K562 (cell line): ENCODE measurements around the gene TLR1. TPM values are rescaled to one million over a fixed set of nuclear protein-coding genes. Genes with fewer than 3 reads are reported as not detected.

Experiments
- ATAC-seq: fragments of 200-7000 bp; cut with Tn5 transposase; 3 replicates; pipeline ENCODE4 v1.9.1; 2020; ENCODE audit warnings: moderate library complexity
- BruUV-seq: library from RNA; stranded (reverse); fragments of 400-500 nt; replicated peaks from 2 replicates; lab custom pipeline; 2021; lab: Mats Ljungman, UMichigan
- CTCF ChIA-PET: fragments of 300-600 bp; formaldehyde crosslinking; extraction: SDS; loops from one replicate; lab custom pipeline; 2021; ENCODE audit warnings: low intra/inter-chr PET ratio; lab: Yijun Ruan, JAX
- POLR2A ChIA-PET: fragments of 300-600, 350-650 bp; sonication (Branson Sonifier 250); formaldehyde crosslinking; extraction: SDS; loops from one replicate; lab custom pipeline; 2021; ENCODE audit warnings: antibody characterized with exemption, inconsistent platforms; lab: Yijun Ruan, JAX
- DNase-seq, 4 experiments: peaks; one replicate each; pipeline versions ENCODE4 v3.0.0 to v3.0.0-alpha.2; 2011 to 2018; ENCODE audit warnings: low spot score in 3 of 4, mixed read lengths in 3 of 4; ENCODE audit errors: extremely low read depth in 1 of 4
- FAIRE-seq: peaks from 2 replicates; lab custom pipeline; 2011; peaks lifted over from hg19 to GRCh38; lab: Jason Lieb, UNC
- H2AFZ ChIP-seq: 2 replicates; pipeline ENCODE4 v1.6.0; 2011; ENCODE audit warnings: low read depth, low read length, control low read depth, inconsistent platforms
- H3K27ac ChIP-seq: fragments of 200-600 bp; 3 replicates; pipeline ENCODE4 v1.8.0; 2011; ENCODE audit warnings: low read depth, mild to moderate bottlenecking, control low read depth, inconsistent platforms, low read length, moderate library complexity, mixed read lengths; ENCODE audit errors: extremely low read depth
- H3K27me3 ChIP-seq, 2 experiments: fragments of 300-600 bp in 1 of 2; 2 replicates in 1 of 2; 3 replicates in 1 of 2; pipeline versions ENCODE4 v1.6.0 to v1.8.0; 2011; ENCODE audit warnings: inconsistent platforms in 2 of 2, low read length in 2 of 2, mild to moderate bottlenecking in 1 of 2, mixed read lengths in 1 of 2, moderate library complexity in 1 of 2; ENCODE audit not compliant: control insufficient read depth in 2 of 2, insufficient read depth in 2 of 2
- H3K36me3 ChIP-seq: fragments of 300-600 bp; 3 replicates; pipeline ENCODE4 v1.8.0; 2011; ENCODE audit warnings: mild to moderate bottlenecking, low read length, inconsistent platforms; ENCODE audit not compliant: control insufficient read depth, insufficient read depth
- H3K4me1 ChIP-seq, 2 experiments: fragments of 200-600 bp in 1 of 2; replicated peaks in 1 of 2; 2 replicates in 1 of 2; 3 replicates in 1 of 2; pipeline versions ENCODE4 v1.5.1 to v1.8.0; 2011; ENCODE audit warnings: inconsistent platforms in 2 of 2, low read length in 2 of 2, mild to moderate bottlenecking in 1 of 2, mixed read lengths in 1 of 2, moderate library complexity in 1 of 2; ENCODE audit not compliant: control insufficient read depth in 2 of 2, insufficient read depth in 2 of 2
- H3K4me2 ChIP-seq: 2 replicates; pipeline ENCODE4 v1.6.1; 2011; ENCODE audit warnings: low read length, control low read depth, inconsistent platforms, mixed read lengths; ENCODE audit not compliant: insufficient read depth
- H3K4me3 ChIP-seq: fragments of 200-600 bp; sonication (generic), shearing (Covaris generic); 2 replicates; pipeline ENCODE4 v1.5.1; 2016; ENCODE audit warnings: control low read depth, inconsistent platforms
- H3K79me2 ChIP-seq: fragments of 200-600 bp; 3 replicates; pipeline ENCODE4 v1.8.0; 2011; ENCODE audit warnings: low read length, inconsistent platforms; ENCODE audit not compliant: control insufficient read depth, insufficient read depth
- H3K9ac ChIP-seq, 2 experiments: 2 replicates each; pipeline versions ENCODE4 v1.6.0 to v1.6.1; 2011; ENCODE audit warnings: low read depth in 2 of 2, low read length in 2 of 2, control low read depth in 1 of 2, inconsistent platforms in 1 of 2, mild to moderate bottlenecking in 1 of 2, mixed read lengths in 1 of 2; ENCODE audit not compliant: insufficient read depth in 1 of 2
- H3K9me1 ChIP-seq: one replicate; pipeline ENCODE4 v1.6.0; 2011; ENCODE audit warnings: inconsistent platforms, mild to moderate bottlenecking, low read length, moderate library complexity; ENCODE audit not compliant: control insufficient read depth, insufficient read depth
- H3K9me3 ChIP-seq: replicated peaks from 2 replicates; pipeline ENCODE4 v1.5.1; 2011; ENCODE audit warnings: low read depth, low read length, inconsistent platforms; ENCODE audit not compliant: control insufficient read depth, insufficient read depth
- H4K20me1 ChIP-seq: replicated peaks from 2 replicates; pipeline ENCODE4 v1.6.1; 2011; ENCODE audit warnings: low read length, inconsistent platforms, mixed read lengths; ENCODE audit not compliant: control insufficient read depth, insufficient read depth
- ATF3 ChIP-seq, 2 experiments: fragments of 450-650 bp in 1 of 2; sonication (generic) in 1 of 2; formaldehyde crosslinking in 1 of 2; IDR thresholded peaks in 1 of 2; conservative IDR thresholded peaks in 1 of 2; 2 replicates each; pipeline versions ENCODE4 v1.6.1 to v1.8.1; 2016 to 2023; ENCODE audit warnings: mild to moderate bottlenecking in 2 of 2, moderate library complexity in 2 of 2, inconsistent platforms in 1 of 2, missing genetic modification reagents in 1 of 2
- CEBPG ChIP-seq, 3 experiments: fragments of 200-800 bp in 1 of 3; sonication (Bioruptor generic) in 1 of 3; sonication (generic) in 1 of 3; formaldehyde crosslinking in 1 of 3; IDR thresholded peaks in 2 of 3; conservative IDR thresholded peaks in 1 of 3; 2 replicates each; pipeline versions ENCODE4 v1.6.1 to v1.8.0; 2016 to 2022; ENCODE audit warnings: missing compliant biosample characterization in 2 of 3, missing genetic modification characterization in 2 of 3, mild to moderate bottlenecking in 1 of 3, missing genetic modification reagents in 1 of 3
- CHAMP1 ChIP-seq: fragments of 450-650 bp; IDR thresholded peaks from 2 replicates; pipeline ENCODE4 v1.6.1; 2016; ENCODE audit warnings: mild to moderate bottlenecking
- CTBP1 ChIP-seq: fragments of 450-650 bp; IDR thresholded peaks from 2 replicates; pipeline ENCODE4 v1.6.1; 2016; ENCODE audit warnings: borderline replicate concordance
- MXI1 ChIP-seq: IDR thresholded peaks from 2 replicates; pipeline ENCODE4 v1.6.1; 2011; ENCODE audit warnings: low read depth, mild to moderate bottlenecking, improper control_type of control experiment, low read length
- NCOA1 ChIP-seq: fragments of 450-650 bp; IDR thresholded peaks from 2 replicates; pipeline ENCODE4 v1.6.1; 2016; ENCODE audit warnings: low read depth
- NR3C1 ChIP-seq: sonication (generic); formaldehyde crosslinking; IDR thresholded peaks from 2 replicates; pipeline ENCODE4 v1.8.1; 2022; ENCODE audit warnings: missing genetic modification reagents
- NR4A1 ChIP-seq, 2 experiments: fragments of 250-450 bp in 1 of 2; fragments of 450-650 bp in 1 of 2; sonication (Bioruptor Pico) in 1 of 2; IDR thresholded peaks; 2 replicates each; pipeline versions ENCODE4 v1.4.0 to v1.6.1; 2016 to 2020; ENCODE audit warnings: mild to moderate bottlenecking in 2 of 2, missing compliant biosample characterization in 1 of 2, missing genetic modification characterization in 1 of 2, moderate library complexity in 1 of 2
- POLR2H ChIP-seq: IDR thresholded peaks from 2 replicates; pipeline ENCODE4 v1.6.1; 2016; ENCODE audit warnings: missing genetic modification characterization, low read depth, mild to moderate bottlenecking, control low read depth, missing compliant biosample characterization, moderate library complexity
- RBM15 ChIP-seq: fragments of 200-400 bp; formaldehyde crosslinking; IDR thresholded peaks from 2 replicates; pipeline ENCODE4 v1.6.1; 2018; ENCODE audit warnings: mild to moderate bottlenecking, low read length, moderate library complexity; ENCODE audit not compliant: insufficient read depth
- SRF ChIP-seq, 2 experiments: fragments of 250-450, 450-650 bp in 1 of 2; sonication (Bioruptor Pico) in 1 of 2; sonication (generic) in 1 of 2; formaldehyde crosslinking; IDR thresholded peaks; 2 replicates each; pipeline versions ENCODE4 v1.5.0 to v1.5.1; 2020 to 2022; ENCODE audit warnings: mild to moderate bottlenecking in 1 of 2, missing genetic modification reagents in 1 of 2
- TBP ChIP-seq: optimal IDR thresholded peaks from 2 replicates; pipeline ENCODE3; 2011; ENCODE audit warnings: low read depth, low read length, improper control_type of control experiment
- TRIM24 ChIP-seq, 2 experiments: fragments of 450-650 bp; IDR thresholded peaks; 2 replicates each; pipeline ENCODE4 v1.6.1; 2016
- ZBTB43 ChIP-seq: sonication (generic); formaldehyde crosslinking; IDR thresholded peaks from 2 replicates; pipeline ENCODE4 v1.8.0; 2023; ENCODE audit warnings: mild to moderate bottlenecking, missing genetic modification reagents
- ZNF431 ChIP-seq: sonication (generic); formaldehyde crosslinking; IDR thresholded peaks from 2 replicates; pipeline ENCODE4 v1.8.0; 2022; ENCODE audit warnings: mild to moderate bottlenecking, missing genetic modification reagents
- ZNF707 ChIP-seq: fragments of 250-450 bp; sonication (Bioruptor Pico); conservative IDR thresholded peaks from 2 replicates; pipeline ENCODE4 v1.8.0; 2022; ENCODE audit warnings: inconsistent platforms, mild to moderate bottlenecking, moderate library complexity
- ZNF766 ChIP-seq: fragments of 200-800 bp; sonication (Bioruptor generic); conservative IDR thresholded peaks from 2 replicates; pipeline ENCODE4 v1.6.1; 2016; ENCODE audit warnings: missing genetic modification characterization, missing compliant biosample characterization
- WGBS: fragments of 100-300 bp; shearing (Covaris generic); methylation state at CpG from one replicate; pipeline ENCODE4 v1.1.6; 2016; ENCODE audit warnings: low coverage, mixed read lengths; ENCODE audit not compliant: insufficient coverage; ENCODE audit errors: missing lambda C conversion rate; 5-methylcytosine and 5-hydroxymethylcytosine counted together
- in situ Hi-C: fragments of 300-500 bp; cut with MboI; formaldehyde crosslinking; loops from 4 replicates; pipeline ENCODE4 v1.15.0; 2018; ENCODE audit warnings: inconsistent platforms, mixed read lengths
- intact Hi-C: fragments of 100-400 bp; cut with micrococcal nuclease; formaldehyde crosslinking; loops from 2 replicates; pipeline ENCODE4 v1.14.2; 2022
- polyA plus RNA-seq, 8 experiments: library from polyadenylated mRNA; depleted of rRNA in 4 of 8; stranded (reverse) in 5 of 8; unstranded in 3 of 8; fragments of >200 nt; fragmentation: Nextera tagmentation in 2 of 8; fragmentation: Illumina TruSeq in 1 of 8; extraction: Ambion mirVana in 2 of 8; extraction: Trizol in 1 of 8; gene quantifications; 2 replicates each; pipeline versions ENCODE4 v1.2.1 to v1.2.3, GENCODE V29; 2011 to 2014; ENCODE audit warnings: inconsistent platforms in 1 of 8, missing spikeins in 1 of 8
- total RNA-seq, 7 experiments: library from RNA; depleted of rRNA in 6 of 7; stranded (reverse); fragments of >200 nt in 6 of 7; fragmentation: Illumina TruSeq in 2 of 7; extraction: Trizol in 2 of 7; gene quantifications; 2 replicates each; pipeline versions ENCODE4 v1.2.1 to v1.2.3, GENCODE V29; 2011 to 2021; ENCODE audit warnings: low replicate concordance in 1 of 7

Gene TLR1
- total and polyA plus RNA-seq, 9 of the 15 experiments (the other 6 are each of a cell fraction or from before 2014, with no cell fraction given), result 0.11 to 0.49 (median 0.29) TPM

- no peak overlapping the region for H3K27ac ChIP-seq
- FAIRE-seq (no peak), ATAC-seq (no peak), DNase-seq (no peak)
- no peak overlapping the region for H3K9ac ChIP-seq
- H4K20me1 ChIP-seq, result no peaks in the 10 kb centered on the region
- H3K4me2 ChIP-seq, result no peak overlapping the region
- intact Hi-C loops (no loop called here), in situ Hi-C loops (no loop called here)
- BruUV-seq, result no TSS peak
- H3K9me1 ChIP-seq, result no peaks in the 10 kb centered on the region
- peaks cover 6 to 16% of the 10 kb centered on the region in 2 experiments; a peak in 3 of 5 replicates for H3K27me3 ChIP-seq
- no peaks in the 10 kb centered on the region for H3K36me3 ChIP-seq
- H3K4me1 ChIP-seq, result peaks cover 0 to 5% of the 10 kb centered on the region in 2 experiments; a peak in 1 of 5 replicates
- H2AFZ ChIP-seq, result no peak overlapping the region
- ChIA-PET POLR2A (interaction anchor here (1.0 kb wide), 1 partner anchor 10 kb away, joined by 4 read pairs; no protein-coding TSS in a partner anchor), CTCF (no interaction called here)
- 6% methylated on average over 5 of the region's 5 CpGs for WGBS
- H3K4me3 ChIP-seq, result no peak overlapping the region
- peaks cover 2% of the 10 kb centered on the region for H3K9me3 ChIP-seq
- H3K79me2 ChIP-seq, result no peaks in the 10 kb centered on the region
- TF ChIP-seq ZBTB43 (CRISPR knock-in tag), result no peak
- TF ChIP-seq CHAMP1, result no peak
- no peak for TF ChIP-seq NCOA1
- TF ChIP-seq CTBP1, result no peak
- 0 out of 4 replicates have a peak, but pooled peaks of 1 of the 2 experiments have one; percentile 17 for TF ChIP-seq TRIM24 (IDR thresholded peaks at IDR 0.05)
- no peak for TF ChIP-seq RBM15
- peak; percentile 20; the same call in 1 of the 2 replicates for TF ChIP-seq CEBPG (CRISPR knock-in tag; IDR thresholded peaks at IDR 0.05)
- TF ChIP-seq CEBPG (tag; conservative IDR thresholded peaks at IDR 0.05 in 1 of 2, IDR thresholded peaks at IDR 0.05 in 1 of 2), result peak in 1 of 2 experiments; percentile 41; a peak in 1 of 4 replicates
- no peak for TF ChIP-seq POLR2H
- TF ChIP-seq NR4A1 (CRISPR knock-in tag; IDR thresholded peaks at IDR 0.05), result no peak
- TF ChIP-seq NR4A1 (tag; IDR thresholded peaks at IDR 0.05), result no peak
- peak; percentile 64; the same call in 1 of the 2 replicates for TF ChIP-seq ATF3 (IDR thresholded peaks at IDR 0.05)
- TF ChIP-seq ATF3 (CRISPR knock-in tag; conservative IDR thresholded peaks at IDR 0.05), result no peak
- TF ChIP-seq ZNF707 (CRISPR knock-in tag), result no peak
- TF ChIP-seq ZNF431 (CRISPR knock-in tag), result peak; percentile 84
- no peak for TF ChIP-seq NR3C1
- TF ChIP-seq MXI1, result no peak
- TF ChIP-seq SRF (CRISPR knock-in tag; IDR thresholded peaks at IDR 0.05), result no peak
- TF ChIP-seq TBP, result no peak
- TF ChIP-seq ZNF766, result peak; percentile 84
Measured at GRCh38 chr4:38822748-38823303, 18.2 kb upstream of the TLR1 start.
